Measurements from ENCODE around the gene HRC.

DNA sequence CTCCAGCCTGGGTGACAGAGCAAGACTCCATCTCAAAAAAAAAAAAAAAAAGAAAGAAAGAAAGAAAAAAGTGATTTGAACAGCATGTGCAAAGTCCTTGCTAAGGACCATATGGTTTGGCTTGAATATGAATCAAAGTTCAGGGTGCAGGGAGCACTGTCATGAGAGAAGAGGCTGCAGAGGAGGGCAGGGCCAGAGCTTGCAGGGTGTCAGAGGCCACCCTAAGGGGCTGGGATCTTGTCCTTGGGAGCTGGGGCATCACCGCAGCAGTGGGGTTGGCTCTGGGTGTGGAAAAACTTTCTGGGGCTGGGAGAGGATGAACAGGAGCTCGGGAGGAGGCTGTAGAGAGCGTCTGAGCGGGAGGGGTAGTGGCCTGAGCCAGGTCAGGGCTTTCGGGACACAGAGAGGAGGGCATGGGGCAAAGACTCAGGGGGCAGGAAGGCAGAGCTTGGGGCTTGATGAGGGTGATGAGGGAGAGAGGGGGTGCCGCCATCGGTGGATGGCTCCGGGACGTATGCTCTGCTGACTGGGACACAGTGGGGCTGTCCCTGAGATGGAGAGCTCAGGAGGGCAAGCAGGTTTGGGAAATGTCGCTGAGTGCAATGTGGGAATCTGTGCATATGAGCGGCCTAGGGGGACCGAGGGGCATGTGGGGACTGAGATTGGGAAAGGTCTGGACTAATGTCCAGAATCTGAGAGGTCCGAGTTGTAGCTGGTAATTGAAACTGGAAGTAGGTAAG lies 5.4 kb upstream of the HRC start:
- no peak for TF ChIP-seq CTCF (IDR thresholded peaks at IDR 0.05)
- TF ChIP-seq EP300 (IDR thresholded peaks at IDR 0.05), result no peak
- no peak for TF ChIP-seq POLR2AphosphoS5 (IDR thresholded peaks at IDR 0.05)

All from suprapubic skin (tissue), 4 donors.